HepG2 (cell line): ENCODE results near the gene SDK1. TPM values are rescaled to one million over a fixed set of nuclear protein-coding genes. Genes with fewer than 3 reads are reported as not detected.

Experiments
- ATAC-seq: fragments of 200-7000 bp; cut with Tn5 transposase; 3 replicates; pipeline ENCODE4 v1.9.1; 2020; ENCODE audit warnings: mild to moderate bottlenecking, moderate library complexity
- BruUV-seq: library from RNA; stranded (reverse); fragments of 400-500 nt; replicated peaks from 2 replicates; lab custom pipeline; 2021; lab: Mats Ljungman, UMichigan
- CTCF ChIA-PET: fragments of 300-600 bp; formaldehyde crosslinking; extraction: SDS; loops from one replicate; lab custom pipeline; 2021; ENCODE audit warnings: low total read pairs, inconsistent platforms, low intra/inter-chr PET ratio; lab: Yijun Ruan, JAX
- POLR2A ChIA-PET: fragments of 350-600 bp; sonication (Branson Sonifier 250); formaldehyde crosslinking; loops from one replicate; lab custom pipeline; 2020; ENCODE audit warnings: antibody characterized with exemption, inconsistent platforms; lab: Yijun Ruan, JAX
- DNase-seq: peaks from one replicate; pipeline ENCODE4 v3.0.0-alpha.2; 2015; ENCODE audit warnings: low spot score
- FAIRE-seq: peaks from 3 replicates; lab custom pipeline; 2011; peaks lifted over from hg19 to GRCh38; lab: Jason Lieb, UNC
- H2AFZ ChIP-seq: one replicate; pipeline ENCODE4 v1.6.1; 2011; ENCODE audit warnings: low read length, inconsistent platforms
- H3K27ac ChIP-seq: fragments of 300-600 bp; 3 replicates; pipeline ENCODE4 v1.8.0; 2011; ENCODE audit warnings: mixed run types, mild to moderate bottlenecking, mixed read lengths, low read length, inconsistent platforms; ENCODE audit not compliant: insufficient read depth; ENCODE audit errors: extremely low read length
- H3K27me3 ChIP-seq, 2 experiments: fragments of 200-600 bp in 1 of 2; 2 replicates in 1 of 2; 3 replicates in 1 of 2; pipeline versions ENCODE4 v1.6.0 to v1.8.0; 2011; ENCODE audit warnings: low read length in 2 of 2, mild to moderate bottlenecking in 2 of 2, moderate library complexity in 2 of 2, inconsistent platforms in 1 of 2; ENCODE audit not compliant: insufficient read depth in 2 of 2, control insufficient read depth in 1 of 2
- H3K36me3 ChIP-seq, 2 experiments: fragments of 200-600 bp in 1 of 2; replicated peaks in 1 of 2; 2 replicates in 1 of 2; 3 replicates in 1 of 2; pipeline versions ENCODE4 v1.5.1 to v1.8.0; 2011; ENCODE audit warnings: low read length in 2 of 2, inconsistent platforms in 1 of 2; ENCODE audit not compliant: insufficient read depth in 2 of 2, control insufficient read depth in 1 of 2
- H3K4me1 ChIP-seq: 2 replicates; pipeline ENCODE4 v1.5.1; 2012; ENCODE audit warnings: low read length, inconsistent platforms; ENCODE audit not compliant: insufficient read depth
- H3K4me2 ChIP-seq: 2 replicates; pipeline ENCODE4 v1.6.0; 2011; ENCODE audit warnings: low read depth, low read length, inconsistent platforms
- H3K4me3 ChIP-seq, 3 experiments: fragments of 200-600 bp in 1 of 3; sonication (generic), shearing (Covaris generic) in 1 of 3; replicated peaks in 1 of 3; 2 replicates each; pipeline ENCODE4 v1.5.1; 2011 to 2016; ENCODE audit warnings: low read length in 3 of 3, inconsistent platforms in 2 of 3, low read depth in 2 of 3, mild to moderate bottlenecking in 2 of 3, control low read depth in 1 of 3, mixed read lengths in 1 of 3; ENCODE audit not compliant: insufficient read depth in 1 of 3
- H3K79me2 ChIP-seq: one replicate; pipeline ENCODE4 v1.6.1; 2011; ENCODE audit warnings: low read length, inconsistent platforms; ENCODE audit not compliant: insufficient read depth
- H3K9ac ChIP-seq: 2 replicates; pipeline ENCODE4 v1.6.0; 2011; ENCODE audit warnings: mild to moderate bottlenecking, low read depth, low read length, inconsistent platforms; ENCODE audit not compliant: insufficient read depth
- H3K9me3 ChIP-seq: 2 replicates; pipeline ENCODE4 v1.5.1; 2012; ENCODE audit warnings: mild to moderate bottlenecking, low read length
- H4K20me1 ChIP-seq: 2 replicates; pipeline ENCODE4 v1.6.0; 2011; ENCODE audit warnings: inconsistent platforms, mild to moderate bottlenecking, low read length, moderate library complexity; ENCODE audit not compliant: insufficient read depth
- ATRX ChIP-seq: sonication (generic); formaldehyde crosslinking; IDR thresholded peaks from 2 replicates; pipeline ENCODE4 v1.4.0; 2020; ENCODE audit warnings: missing genetic modification reagents, borderline replicate concordance
- CHD4 ChIP-seq: fragments of 200-600 bp; sonication (generic); IDR thresholded peaks from 2 replicates; pipeline ENCODE4 v1.7.0; 2017; ENCODE audit warnings: mild to moderate bottlenecking, low read length, borderline replicate concordance
- GLI4 ChIP-seq: sonication (generic); formaldehyde crosslinking; IDR thresholded peaks from 2 replicates; pipeline ENCODE4 v1.5.1; 2020; ENCODE audit warnings: missing genetic modification reagents, mild to moderate bottlenecking, moderate library complexity, borderline replicate concordance
- MAFK ChIP-seq, 2 experiments: IDR thresholded peaks in 1 of 2; conservative IDR thresholded peaks in 1 of 2; 2 replicates each; pipeline ENCODE4 v1.6.1; 2011; ENCODE audit warnings: improper control_type of control experiment in 2 of 2, low read length in 2 of 2
- MED1 ChIP-seq: sonication (generic); formaldehyde crosslinking; IDR thresholded peaks from 2 replicates; pipeline ENCODE4 v1.4.0; 2020; ENCODE audit warnings: missing genetic modification reagents
- PITX1 ChIP-seq: sonication (generic); formaldehyde crosslinking; IDR thresholded peaks from 2 replicates; pipeline ENCODE4 v1.5.1; 2020; ENCODE audit warnings: mild to moderate bottlenecking, missing genetic modification reagents
- RBFOX2 ChIP-seq: fragments of 200-400 bp; formaldehyde crosslinking; IDR thresholded peaks from 2 replicates; pipeline ENCODE4 v1.6.1; 2017; ENCODE audit warnings: low read depth, mild to moderate bottlenecking, low read length
- SNRNP70 ChIP-seq: fragments of 200-400 bp; formaldehyde crosslinking; IDR thresholded peaks from 2 replicates; pipeline ENCODE4 v1.6.1; 2017; ENCODE audit warnings: mild to moderate bottlenecking, low read depth, low read length, moderate library complexity
- ZNF318 ChIP-seq: sonication (generic); formaldehyde crosslinking; IDR thresholded peaks from 2 replicates; pipeline ENCODE4 v1.4.0; 2020; ENCODE audit warnings: mild to moderate bottlenecking, missing genetic modification reagents
- ZNF329 ChIP-seq: sonication (generic); formaldehyde crosslinking; IDR thresholded peaks from 2 replicates; pipeline ENCODE4 v1.9.0; 2021; ENCODE audit warnings: low read depth, mild to moderate bottlenecking, missing genetic modification reagents
- WGBS: methylation state at CpG from one replicate; pipeline ENCODE4 v1.1.6; 2017; ENCODE audit warnings: low lambda C conversion rate; 5-methylcytosine and 5-hydroxymethylcytosine counted together
- in situ Hi-C: cut with HindIII; loops from 2 replicates; pipeline ENCODE4 v1.10.0; 2017; ENCODE audit warnings: low pct_unique_long_range_greater_than_20kb; ENCODE audit not compliant: extremely low pct_ligation_motif_present
- intact Hi-C: fragments of 100-400 bp; cut with micrococcal nuclease; formaldehyde crosslinking; loops from one replicate; pipeline ENCODE4 v1.10.0; 2022; ENCODE audit not compliant: unreplicated experiment
- polyA plus RNA-seq, 8 experiments: library from polyadenylated mRNA; depleted of rRNA in 3 of 8; stranded (reverse) in 7 of 8; unstranded in 1 of 8; fragments of >200 nt; fragmentation: Illumina TruSeq in 4 of 8; extraction: Trizol in 4 of 8; gene quantifications; 2 replicates each; pipeline versions ENCODE4 v1.2.1 to v1.2.3, GENCODE V29; 2011 to 2016; ENCODE audit warnings: low read depth in 4 of 8, missing spikeins in 1 of 8, mixed read lengths in 1 of 8; ENCODE audit not compliant: insufficient read depth in 1 of 8
- total RNA-seq, 5 experiments: library from RNA; depleted of rRNA; stranded (reverse); fragments of >200 nt; fragmentation: Illumina TruSeq; extraction: Trizol; gene quantifications; 2 replicates each; pipeline ENCODE4 v1.2.3, GENCODE V29; 2016; ENCODE audit warnings: low read depth in 1 of 5

The SDK1 gene
- total and polyA plus RNA-seq, 2 of the 13 experiments (the other 11 are each of a cell fraction or from before 2014, with no cell fraction given), result 0.35 to 2.4 TPM

GRCh38 chr7:3464900-3465622, 164.0 kb downstream of the SDK1 start:
- WGBS, result 92% methylated on average over 9 of the region's 9 CpGs
- FAIRE-seq (no peak), ATAC-seq (no peak), DNase-seq (no peak)
- Histone ChIP-seq H3K9me3 (no peaks in the 10 kb centered on the region), H3K79me2 (no peaks in the 10 kb centered on the region), H3K4me3 (no peak overlapping the region), H2AFZ (no peak overlapping the region), H3K9ac (no peak overlapping the region), H3K36me3 (no peaks in the 10 kb centered on the region), H3K27ac (no peak overlapping the region), H4K20me1 (no peaks in the 10 kb centered on the region), H3K4me1 (peaks cover 10% of the 10 kb centered on the region), H3K27me3 (no peaks in the 10 kb centered on the region), H3K4me2 (no peak overlapping the region)
- BruUV-seq, result no TSS peak
- TF ChIP-seq MED1 (CRISPR knock-in tag) (no peak), SNRNP70 (no peak), ATRX (CRISPR knock-in tag) (no peak), CHD4 (no peak), MAFK (conservative IDR thresholded peaks at IDR 0.05 in 1 of 2, IDR thresholded peaks at IDR 0.05 in 1 of 2; ENCODE audit: low read length in 2 of 2) (peak in 1 of 2 experiments; percentile 46; a peak in 2 of 4 replicates)
- intact Hi-C loops (no loop called here), in situ Hi-C loops (no loop called here)
- POLR2A ChIA-PET, result no interaction called here
- CTCF ChIA-PET, result no interaction called here

GRCh38 chr7:3466261-3466660, 165.2 kb downstream of the SDK1 start:
- H4K20me1 ChIP-seq, result no peaks in the 10 kb centered on the region
- H3K27ac ChIP-seq, result no peak overlapping the region
- no peak overlapping the region for H3K4me3 ChIP-seq
- H3K79me2 ChIP-seq, result no peaks in the 10 kb centered on the region
- FAIRE-seq (no peak), DNase-seq (no peak), ATAC-seq (no peak)
- no peak for TF ChIP-seq RBFOX2
- TF ChIP-seq ZNF329 (CRISPR knock-in tag), result no peak
- TF ChIP-seq GLI4 (CRISPR knock-in tag), result no peak
- no peak for TF ChIP-seq PITX1 (CRISPR knock-in tag)
- no peak for TF ChIP-seq ZNF318
- H3K4me1 ChIP-seq, result peaks cover 10% of the 10 kb centered on the region
- in situ Hi-C loops, result no loop called here
- intact Hi-C loops, result no loop called here
- BruUV-seq, result no TSS peak
- H2AFZ ChIP-seq, result no peak overlapping the region
- POLR2A ChIA-PET, result no interaction called here
- no peaks in the 10 kb centered on the region for H3K36me3 ChIP-seq
- H3K9me3 ChIP-seq, result no peaks in the 10 kb centered on the region
- H3K27me3 ChIP-seq, result no peaks in the 10 kb centered on the region
- 98% methylated on average over 3 of the region's 4 CpGs for WGBS
- CTCF ChIA-PET, result no interaction called here
- H3K9ac ChIP-seq, result no peak overlapping the region
- no peak overlapping the region for H3K4me2 ChIP-seq
